Measurements from ENCODE around the gene SDR39U1.

SDR39U1 gene

DNA sequence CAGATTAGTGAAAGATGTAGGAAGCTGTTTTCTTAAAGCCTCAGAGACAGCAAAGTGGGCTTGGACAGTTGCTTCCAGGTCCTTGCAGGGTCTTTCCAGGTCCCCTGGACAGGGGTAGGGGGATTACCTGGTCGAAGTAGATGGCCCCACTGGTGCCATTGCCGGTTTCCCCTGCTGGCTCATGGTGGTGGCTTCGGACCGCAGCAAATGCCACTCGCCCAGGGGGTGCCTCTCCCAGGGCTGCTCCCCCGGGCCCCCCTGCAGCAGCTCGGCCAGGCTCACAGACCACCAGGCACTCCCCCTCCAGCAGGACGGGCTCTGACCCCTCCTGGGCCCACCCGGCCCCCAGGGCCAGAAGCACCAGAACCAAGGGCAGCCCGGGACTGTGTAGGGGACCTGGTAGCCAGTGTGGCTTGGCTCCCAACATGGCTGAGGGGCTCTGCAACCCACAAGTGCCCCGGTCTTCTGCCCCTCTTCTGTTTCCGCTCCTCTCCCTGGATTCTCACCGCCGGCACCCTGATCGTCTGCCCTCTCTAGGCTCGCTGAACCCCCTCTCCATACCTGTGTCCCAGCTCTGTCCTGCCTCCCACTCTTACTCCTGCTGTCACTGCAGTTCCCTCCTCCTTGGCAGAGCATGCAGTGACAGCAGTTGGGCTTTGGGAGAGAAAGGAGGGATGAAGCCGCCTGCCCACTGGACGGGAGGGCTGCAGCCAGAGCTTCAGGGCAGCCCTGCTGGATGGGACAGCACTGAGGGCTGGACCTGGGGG lies 13.8 kb downstream of the SDR39U1 start:
- DNase-seq = no peak

DNA sequence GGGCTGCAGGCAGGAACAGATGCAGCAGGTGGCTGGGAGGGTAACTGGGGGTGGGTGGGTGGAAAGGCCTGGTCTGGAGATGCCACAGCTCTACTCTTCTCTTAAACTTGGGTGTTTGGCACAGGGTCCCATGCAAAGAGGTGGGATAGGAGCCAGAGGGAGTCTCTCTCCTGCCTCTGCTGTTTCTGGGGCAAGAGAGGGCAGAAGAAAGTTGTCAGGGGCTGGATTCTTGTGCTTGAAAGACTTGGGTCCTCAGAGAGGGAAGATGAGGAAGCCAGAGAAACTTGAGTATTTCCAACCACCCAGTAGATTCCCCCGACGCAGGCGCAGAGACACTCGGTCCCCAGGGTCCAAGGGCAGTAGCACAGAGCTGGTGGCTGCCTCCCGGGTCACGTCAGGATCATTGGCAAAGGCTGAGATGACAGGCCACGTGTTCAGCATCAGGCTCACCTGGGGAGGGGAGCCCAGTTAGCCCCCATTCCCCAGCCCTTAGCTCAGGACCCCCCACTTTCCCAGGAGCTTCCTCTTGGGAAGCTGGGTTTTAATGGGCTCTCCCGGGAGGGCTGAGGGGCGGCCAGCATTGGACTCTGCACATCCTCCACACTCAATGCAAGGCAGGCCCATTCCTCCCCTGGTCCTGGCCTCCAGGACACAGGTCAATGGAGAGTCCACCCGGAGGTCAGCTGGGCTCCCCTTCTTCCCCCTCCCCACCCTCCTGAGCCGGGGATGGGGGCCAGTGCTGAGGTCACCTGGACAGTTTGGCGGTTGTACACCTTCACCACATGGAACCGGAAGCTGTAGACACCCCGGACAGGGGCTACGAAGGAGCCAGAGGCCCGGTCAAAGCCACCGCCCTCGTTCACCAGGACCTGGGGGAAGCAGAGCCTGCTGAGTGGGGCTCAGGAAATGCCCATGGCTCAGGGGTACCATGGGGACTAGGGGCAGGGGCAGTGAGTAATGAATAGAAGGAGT lies 14.8 kb downstream of the SDR39U1 start:
- no peak for DNase-seq

DNA sequence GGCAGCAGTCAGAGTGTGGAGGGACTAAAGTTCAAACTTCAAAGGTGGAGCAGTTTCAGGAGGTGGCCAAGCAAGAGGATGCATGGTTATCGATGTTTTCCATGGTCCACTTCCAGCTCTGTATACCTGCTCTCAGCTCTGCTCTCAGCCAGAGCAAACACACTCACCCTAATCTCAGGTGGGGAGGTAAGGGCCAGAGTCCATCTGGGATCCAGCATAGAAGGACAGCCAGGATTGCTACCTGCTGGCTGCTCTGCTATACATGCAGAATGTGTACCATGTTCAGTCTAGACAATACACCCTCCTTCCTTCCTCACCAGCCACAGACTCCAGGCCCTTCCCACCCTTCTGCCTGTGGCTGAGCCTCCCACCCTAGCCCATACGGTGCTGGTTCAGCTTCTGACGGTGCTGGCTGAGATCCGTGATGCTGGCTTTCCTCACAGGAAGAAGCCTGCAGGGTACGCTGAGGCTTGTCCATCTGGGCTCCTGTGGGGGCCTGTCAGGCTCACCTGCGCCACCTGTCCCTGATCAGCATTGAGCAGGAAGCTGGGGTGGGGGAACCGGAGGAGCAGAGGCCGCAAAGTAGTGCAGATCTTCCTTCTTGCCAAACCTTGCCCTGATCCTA lies 15.6 kb downstream of the SDR39U1 start:
- no peak for DNase-seq

DNA sequence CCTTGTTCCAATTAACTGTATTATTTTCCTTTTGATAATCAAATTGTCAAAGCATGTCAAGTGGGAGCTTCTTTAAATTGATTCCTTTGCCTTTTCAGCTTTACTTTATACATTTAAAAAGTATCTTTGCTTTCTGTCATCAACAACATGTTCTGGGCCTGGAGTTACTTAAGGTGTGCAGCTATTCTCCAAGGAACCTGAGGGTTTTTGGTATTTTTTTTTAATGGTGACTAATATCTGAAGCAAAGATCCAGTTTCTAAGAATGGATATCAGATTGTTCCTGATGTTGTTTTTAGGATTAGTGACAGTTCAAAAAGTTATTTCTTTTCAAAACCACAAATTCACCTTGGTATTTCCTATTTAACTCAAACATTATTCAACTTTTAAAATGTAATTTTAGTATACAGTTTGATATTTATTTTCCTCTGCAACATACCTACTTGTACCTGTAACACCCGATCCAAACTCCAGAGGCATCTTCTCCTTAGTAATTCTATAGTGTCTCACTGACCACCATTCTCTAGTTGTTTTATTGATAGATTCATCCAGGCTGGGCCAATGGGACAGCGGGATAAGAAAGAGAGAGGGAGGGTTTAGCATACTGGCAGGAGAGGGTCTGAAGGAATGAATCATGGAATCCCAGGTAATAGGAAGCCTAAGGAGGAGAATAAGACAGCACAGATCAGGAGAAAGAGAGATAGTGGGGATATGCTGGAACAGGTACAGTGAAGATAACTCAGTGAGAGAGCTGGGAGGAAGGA lies 16.2 kb downstream of the SDR39U1 start:
- no peak for DNase-seq

DNA sequence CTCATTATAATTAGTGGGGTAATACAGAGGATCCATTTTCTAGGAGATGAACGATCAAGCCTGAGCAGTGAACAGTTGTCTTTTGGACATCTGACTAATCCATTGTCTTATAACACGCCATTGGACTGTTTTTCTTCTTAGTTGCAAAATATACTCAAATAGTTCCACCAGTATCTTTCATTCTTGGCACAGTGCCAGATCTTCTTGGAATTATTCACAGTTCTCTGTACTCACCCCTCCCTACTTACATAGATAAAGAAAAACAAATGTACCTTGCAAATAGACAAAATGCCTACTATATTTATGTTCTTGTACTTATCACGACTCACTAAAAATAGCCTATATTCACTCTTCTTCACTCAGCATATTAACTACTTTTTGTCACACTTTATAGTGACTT lies 16.9 kb downstream of the SDR39U1 start:
- no peak for DNase-seq

DNA sequence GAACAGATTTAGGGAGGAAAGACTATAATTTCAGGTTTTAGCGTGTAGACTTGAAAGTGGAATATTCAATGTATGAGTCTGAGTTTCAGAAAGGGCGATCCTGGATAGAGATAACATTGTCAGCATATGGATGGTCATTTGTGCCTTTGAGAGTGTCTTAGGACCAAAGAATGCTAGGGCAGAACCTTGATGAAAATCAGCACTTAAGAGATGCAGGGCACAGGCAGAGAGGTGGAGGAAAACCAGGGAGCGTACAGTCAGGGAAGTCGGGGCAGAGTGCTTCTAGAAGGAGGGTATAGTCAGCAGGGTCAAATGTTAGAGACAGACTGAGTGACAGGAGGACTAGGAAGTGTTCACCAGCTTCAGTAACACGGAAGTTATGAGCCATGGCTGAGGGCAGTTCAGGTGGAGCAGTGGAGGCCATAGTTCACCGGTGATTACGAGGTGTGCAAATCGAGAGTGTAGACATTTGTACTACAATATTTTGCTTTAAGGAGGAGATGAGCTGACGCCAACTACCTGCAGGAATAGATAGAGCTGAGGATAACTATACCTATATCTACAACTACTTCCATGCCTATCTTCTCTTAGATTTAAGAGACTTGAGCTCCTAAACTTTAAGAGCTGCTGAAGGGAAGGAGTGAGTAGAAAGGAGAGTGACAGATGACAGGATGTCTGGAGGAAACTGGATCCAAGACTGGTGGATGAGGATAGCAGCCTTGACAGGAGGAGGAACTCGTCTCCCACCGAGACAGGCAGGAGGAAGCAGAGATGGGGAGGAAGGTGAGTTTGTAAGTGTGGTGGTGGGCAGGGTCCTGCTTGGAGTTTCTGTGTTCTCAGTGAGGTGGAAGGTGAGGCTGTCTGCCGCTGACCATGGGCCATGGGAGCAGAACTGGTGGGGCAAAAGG lies 19.6 kb downstream of the SDR39U1 start:
- DNase-seq = no peak

DNA sequence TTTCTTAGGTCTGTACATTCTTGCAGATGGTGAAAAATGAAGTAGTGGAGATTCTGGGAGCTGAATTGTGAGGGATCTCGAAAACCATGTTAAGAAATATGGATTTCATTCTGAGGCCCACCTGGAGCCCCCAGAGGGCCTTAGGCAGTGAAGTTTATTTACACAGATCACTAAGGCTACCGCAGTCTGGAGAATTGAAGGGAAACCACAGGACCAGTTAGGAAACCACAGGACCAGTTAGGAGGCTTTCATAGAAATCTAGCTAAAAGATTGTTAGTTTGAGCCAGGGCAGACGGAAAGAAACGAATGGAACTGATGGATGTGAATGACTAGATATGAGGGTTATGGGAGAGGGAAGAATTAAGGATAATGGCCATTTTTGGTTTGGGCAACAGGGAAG lies 20.3 kb downstream of the SDR39U1 start:
- no peak for DNase-seq

DNA sequence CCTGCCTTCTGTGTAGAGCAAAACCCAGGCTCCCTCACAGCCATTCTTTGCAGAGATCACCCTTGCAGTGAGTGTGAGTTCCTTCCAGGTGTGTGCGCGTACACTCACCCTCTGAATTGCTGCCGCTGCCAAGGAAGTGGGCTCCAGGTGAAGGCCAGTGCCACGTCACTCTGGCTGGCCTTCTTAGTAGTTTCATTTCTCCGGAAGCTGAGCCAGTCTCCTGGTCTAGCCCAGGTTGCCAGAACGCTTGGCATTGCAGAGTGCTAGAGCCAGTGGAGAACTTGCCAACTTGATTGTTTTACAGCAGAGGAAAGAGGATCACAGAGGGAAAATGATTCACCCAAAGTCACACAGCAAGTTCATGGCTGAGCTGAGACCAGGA lies 24.1 kb downstream of the SDR39U1 start:
- no peak for DNase-seq

DNA sequence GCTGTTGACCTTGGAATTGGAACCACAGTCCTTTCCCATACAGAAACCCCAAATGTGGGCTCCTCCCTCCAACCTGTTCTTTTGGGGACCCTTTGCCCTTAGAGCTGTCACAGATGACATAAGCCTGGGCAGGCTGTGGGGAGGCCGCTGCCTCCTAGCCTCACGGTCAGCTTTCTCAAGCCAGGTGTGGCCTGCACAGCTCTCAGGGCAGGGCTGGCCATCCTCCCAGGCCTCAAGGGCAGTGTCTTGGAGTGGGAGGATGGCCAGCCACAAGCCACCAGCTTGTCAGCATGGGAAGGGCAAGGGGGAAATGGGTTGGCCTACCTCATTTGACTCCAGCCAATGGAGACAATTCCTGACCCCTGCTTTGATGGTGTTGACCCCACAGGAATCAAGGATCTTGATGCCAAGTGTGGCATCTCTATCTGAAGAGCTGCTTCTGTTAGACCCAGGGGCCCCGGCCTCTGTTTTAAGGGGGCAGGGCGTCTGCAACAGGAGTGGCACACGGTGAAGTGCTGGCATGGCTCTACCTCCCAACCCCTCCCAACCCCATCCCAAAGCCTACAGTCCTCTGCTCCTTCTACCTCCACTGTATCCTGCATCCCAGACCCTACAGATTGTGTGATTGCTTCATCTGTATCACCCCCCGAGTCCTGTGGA lies 24.6 kb downstream of the SDR39U1 start:
- no peak for DNase-seq

DNA sequence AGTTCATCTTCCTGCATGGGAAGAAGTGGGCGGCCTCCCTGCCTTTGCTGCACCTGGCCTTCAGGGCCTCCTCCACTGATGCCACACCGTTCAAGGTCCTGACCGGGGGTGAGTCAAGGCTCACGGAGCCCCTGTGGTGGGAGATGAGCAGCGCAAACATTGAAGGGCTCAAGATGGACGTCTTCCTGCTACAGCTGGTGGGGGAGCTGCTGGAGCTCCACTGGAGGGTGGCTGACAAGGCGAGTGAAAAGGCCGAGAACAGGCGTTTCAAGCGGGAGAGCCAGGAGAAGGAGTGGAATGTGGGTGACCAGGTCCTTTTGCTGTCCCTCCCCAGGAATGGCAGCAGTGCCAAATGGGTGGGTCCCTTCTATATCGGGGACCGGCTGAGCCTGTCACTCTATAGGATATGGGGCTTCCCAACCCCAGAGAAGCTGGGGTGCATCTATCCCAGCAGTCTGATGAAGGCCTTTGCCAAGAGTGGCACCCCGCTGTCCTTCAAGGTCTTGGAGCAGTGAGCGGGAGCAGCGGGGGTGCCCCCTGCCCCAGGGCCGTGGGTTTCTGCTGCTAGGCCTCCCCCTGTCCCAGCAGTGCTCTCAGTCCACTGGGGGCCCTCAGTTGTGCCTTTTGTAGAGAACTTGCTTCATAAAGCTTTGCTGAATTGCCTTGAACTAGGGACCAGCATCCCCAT lies 25.5 kb downstream of the SDR39U1 start:
- no peak for DNase-seq

DNA sequence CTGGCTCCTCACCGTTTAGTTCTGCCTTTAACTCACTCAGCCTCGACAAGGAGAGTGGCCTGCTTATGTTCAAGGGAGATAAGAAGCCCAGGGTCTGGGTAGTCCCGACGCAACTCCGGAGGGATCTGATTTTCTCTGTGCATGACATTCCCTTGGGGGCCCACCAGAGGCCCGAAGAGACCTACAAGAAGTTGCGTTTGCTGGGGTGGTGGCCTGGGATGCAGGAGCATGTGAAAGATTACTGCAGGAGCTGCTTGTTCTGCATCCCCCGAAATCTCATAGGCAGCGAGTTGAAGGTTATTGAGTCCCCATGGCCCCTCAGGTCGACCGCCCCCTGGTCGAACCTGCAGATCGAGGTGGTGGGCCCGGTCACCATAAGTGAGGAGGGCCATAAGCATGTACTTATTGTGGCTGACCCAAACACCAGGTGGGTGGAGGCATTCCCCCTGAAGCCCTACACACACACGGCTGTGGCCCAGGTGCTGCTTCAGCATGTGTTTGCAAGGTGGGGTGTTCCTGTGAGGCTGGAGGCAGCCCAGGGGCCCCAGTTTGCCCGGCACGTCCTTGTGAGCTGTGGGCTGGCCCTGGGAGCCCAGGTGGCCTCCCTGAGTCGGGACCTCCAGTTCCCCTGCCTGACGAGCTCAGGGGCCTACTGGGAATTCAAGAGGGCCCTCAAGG lies 26.2 kb downstream of the SDR39U1 start:
- no peak for DNase-seq

DNA sequence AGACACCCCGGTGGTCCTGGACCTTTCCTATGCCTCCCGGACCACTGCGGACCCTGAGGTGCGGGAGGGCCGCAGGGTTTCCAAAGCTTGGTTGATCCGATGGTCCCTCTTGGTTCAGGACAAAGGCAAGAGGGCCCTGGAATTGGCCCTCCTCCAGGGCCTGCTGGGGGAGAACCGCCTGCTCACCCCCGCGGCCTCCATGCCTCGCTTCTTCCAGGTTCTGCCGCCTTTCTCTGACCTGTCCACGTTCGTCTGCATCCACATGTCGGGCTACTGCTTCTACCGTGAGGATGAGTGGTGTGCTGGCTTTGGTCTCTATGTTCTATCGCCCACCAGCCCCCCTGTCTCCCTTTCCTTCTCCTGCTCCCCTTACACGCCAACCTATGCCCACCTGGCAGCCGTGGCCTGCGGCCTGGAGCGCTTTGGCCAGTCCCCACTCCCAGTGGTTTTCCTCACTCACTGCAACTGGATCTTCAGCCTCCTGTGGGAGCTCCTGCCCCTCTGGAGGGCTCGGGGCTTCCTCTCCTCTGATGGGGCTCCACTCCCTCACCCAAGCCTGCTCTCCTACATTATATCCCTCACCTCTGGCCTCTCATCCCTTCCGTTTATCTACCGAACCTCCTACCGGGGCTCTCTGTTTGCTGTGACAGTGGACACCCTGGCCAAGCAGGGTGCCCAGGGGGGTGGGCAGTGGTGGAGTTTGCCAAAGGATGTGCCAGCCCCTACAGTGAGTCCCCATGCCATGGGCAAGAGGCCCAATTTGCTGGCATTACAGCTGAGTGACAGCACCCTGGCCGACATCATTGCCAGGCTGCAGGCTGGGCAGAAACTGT lies 26.9 kb downstream of the SDR39U1 start:
- DNase-seq = no peak

DNA sequence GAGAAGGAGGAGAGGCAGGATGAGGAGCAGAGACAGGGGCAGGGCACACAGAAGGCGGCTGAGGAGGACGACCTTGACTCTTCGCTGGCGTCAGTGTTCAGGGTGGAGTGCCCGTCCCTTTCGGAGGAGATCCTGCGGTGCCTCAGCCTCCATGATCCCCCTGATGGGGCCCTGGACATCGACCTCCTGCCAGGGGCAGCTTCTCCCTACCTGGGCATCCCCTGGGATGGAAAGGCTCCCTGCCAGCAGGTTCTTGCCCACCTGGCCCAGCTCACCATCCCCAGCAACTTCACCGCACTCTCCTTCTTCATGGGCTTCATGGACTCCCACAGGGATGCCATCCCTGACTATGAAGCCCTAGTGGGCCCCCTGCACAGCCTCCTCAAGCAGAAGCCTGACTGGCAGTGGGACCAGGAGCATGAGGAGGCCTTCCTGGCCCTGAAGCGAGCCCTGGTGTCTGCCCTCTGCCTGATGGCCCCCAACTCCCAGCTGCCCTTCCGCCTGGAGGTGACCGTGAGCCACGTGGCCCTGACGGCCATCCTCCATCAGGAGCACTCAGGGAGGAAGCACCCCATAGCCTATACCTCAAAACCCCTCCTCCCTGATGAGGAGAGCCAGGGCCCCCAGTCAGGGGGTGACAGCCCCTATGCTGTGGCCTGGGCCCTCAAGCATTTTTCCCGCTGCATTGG lies 27.7 kb downstream of the SDR39U1 start:
- no peak for DNase-seq

DNA sequence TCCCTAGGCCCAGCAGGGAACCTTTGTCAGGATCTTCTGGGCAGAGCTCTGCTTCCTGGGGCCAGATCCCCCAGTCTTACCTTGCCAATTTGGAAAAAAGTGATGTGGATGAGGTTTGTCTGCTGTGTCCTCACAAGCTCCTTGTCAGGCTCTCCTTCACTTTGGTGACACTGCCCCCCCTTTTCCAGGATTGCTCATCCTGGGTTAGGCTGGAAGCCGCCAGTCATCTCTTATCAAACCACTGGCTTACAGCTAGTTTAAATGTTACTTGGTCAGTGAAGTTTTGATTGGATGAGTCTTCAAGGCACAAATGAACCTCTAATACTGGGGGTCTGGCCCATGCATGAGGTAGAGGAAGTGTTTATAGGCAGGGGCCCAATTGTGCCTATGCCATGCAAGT lies 28.5 kb downstream of the SDR39U1 start:
- no peak for DNase-seq

DNA sequence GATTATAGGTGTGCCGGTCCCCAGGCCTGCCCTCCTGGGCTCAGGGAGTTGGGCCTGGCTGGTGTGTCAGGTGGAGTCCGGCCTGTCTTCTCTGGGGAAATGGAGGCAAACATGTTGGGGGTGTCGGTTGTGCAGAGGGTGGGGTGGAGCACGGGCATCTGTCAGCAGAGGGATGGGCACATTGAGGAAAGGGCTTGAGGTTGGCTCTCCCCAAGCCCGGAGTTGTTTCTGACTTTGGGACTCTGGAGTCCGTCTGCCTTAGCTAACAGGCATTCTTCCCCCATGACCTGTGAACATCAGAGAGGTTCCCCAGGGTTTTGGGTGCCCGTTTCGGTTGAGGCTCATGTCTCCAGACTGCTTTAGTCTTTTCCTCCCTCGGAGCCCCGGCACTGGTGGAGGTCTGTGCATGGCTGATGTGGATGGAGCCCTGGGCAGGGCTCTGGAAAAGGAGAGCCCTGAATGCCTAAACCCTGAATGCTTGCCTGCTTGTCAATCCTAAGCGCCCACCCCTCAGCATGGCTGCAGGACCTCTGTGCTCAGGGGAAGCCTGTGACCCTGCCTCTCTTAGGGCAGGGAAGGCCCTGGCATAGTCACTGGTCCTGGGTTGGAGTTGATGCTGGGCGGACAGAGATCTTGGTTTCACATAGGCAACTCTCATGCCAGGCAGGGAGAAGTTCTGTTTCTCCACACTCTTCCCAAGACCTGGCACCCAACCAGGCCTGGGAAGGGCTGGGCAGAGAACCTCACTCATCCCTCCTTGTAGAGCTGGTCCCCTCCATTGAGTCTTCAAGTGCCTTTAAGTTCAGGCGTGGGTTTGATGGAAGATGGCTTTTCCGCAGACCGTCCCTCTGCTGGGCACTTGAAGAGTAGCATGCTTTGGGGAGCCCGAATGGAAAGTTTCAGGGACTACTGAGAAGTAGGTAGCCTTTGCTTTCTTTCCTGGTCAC lies 30.9 kb downstream of the SDR39U1 start:
- peak; percentile 22 for DNase-seq

DNA sequence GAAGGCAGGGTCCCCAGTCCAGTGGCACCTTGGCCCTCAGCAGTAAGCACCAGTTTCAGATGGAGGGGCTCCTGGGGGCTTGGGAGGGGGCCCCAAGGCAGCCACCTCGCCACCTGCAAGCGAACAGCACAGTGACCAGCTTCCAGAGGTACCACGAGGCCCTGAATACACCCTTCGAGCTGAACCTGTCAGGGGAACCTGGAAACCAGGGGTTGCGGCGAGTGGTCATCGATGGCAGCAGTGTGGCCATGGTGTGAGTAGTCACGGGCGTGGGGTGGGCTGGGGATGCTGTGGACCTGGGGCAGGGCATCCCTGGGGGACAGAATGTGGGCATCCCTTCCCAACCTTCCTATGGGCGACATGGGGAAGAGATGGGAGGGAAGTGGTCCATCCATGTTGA lies 32.6 kb downstream of the SDR39U1 start:
- DNase-seq = no peak

DNA sequence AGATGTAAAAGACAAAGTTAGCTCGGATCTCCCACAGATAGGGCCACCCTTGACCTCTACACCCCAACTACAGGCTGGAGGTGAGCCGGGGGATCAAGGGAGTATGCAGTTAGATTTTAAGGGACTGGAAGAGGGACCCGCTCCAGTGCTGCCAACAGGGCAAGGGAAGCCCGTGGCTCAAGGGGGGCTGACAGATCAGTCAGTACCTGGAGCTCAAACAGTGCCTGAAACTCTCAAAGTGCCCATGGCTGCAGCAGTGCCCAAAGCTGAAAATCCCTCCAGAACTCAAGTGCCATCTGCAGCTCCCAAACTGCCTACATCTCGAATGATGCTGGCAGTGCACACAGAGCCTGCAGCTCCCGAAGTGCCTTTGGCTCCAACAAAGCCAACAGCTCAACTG lies 33.4 kb downstream of the SDR39U1 start:
- no peak for DNase-seq

All from activated naive CD4-positive, alpha-beta T cell treated with Interleukin-2 at 50 U/mL for 16 hours (primary cell).